D721Med (cell line): ENCODE data around the gene TMCC1.

ENCODE experiments used
- DNase-seq: peaks from one replicate; pipeline ENCODE4 v3.0.0; 2011; ENCODE audit warnings: low spot score; ENCODE audit not compliant: insufficient read length
- FAIRE-seq: peaks from 2 replicates; lab custom pipeline; 2011; peaks lifted over from hg19 to GRCh38; lab: Jason Lieb, UNC
- TF ChIP-seq, protein P1 (sequence below): IDR thresholded peaks from 2 replicates; pipeline ENCODE4 v1.5.1; 2012; ENCODE audit warnings: mild to moderate bottlenecking, control low read depth; ENCODE audit not compliant: insufficient read depth; ENCODE audit errors: missing control alignments

Gene TMCC1

DNA sequence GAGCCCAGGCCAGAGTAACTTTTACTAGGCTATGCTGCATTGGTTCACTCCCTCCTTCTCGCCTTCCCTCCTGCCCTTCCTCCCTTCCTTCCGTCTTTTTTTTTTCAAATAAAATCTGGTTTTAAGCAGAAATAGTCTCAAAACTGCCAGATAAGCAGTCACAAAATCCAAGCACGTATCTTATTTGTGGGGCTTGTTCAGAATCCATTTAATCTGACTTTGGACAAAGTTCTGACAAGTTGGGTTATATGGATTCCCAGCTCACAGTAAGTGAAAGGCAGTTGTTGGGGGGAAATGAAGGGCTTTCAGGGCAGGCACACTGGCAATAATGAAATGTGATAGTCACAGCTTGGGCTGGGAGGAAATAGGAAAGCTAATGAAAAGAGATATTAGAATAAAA lies 255.0 kb downstream of the TMCC1 start:
- FAIRE-seq, result no peak
- no peak for DNase-seq
- TF ChIP-seq, protein P1, sequence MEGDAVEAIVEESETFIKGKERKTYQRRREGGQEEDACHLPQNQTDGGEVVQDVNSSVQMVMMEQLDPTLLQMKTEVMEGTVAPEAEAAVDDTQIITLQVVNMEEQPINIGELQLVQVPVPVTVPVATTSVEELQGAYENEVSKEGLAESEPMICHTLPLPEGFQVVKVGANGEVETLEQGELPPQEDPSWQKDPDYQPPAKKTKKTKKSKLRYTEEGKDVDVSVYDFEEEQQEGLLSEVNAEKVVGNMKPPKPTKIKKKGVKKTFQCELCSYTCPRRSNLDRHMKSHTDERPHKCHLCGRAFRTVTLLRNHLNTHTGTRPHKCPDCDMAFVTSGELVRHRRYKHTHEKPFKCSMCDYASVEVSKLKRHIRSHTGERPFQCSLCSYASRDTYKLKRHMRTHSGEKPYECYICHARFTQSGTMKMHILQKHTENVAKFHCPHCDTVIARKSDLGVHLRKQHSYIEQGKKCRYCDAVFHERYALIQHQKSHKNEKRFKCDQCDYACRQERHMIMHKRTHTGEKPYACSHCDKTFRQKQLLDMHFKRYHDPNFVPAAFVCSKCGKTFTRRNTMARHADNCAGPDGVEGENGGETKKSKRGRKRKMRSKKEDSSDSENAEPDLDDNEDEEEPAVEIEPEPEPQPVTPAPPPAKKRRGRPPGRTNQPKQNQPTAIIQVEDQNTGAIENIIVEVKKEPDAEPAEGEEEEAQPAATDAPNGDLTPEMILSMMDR, result no peak

DNA sequence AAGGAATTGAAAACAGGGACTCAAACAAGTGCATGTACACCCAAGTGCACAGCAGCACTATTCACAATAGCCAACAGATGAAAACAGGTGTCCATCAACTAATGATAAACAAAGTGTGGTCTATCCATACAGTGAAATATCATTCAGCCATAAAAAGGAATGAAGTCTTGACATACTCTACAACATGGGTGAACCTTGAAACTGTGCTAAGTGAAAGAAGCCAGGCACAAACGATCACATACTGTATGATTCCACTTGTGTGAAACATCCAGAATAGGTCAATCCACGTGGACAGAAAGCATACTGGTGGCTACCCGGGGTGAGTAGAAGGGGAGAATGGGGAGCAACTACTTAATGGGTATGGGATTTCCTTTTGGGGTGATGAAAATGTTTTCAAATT lies 257.4 kb downstream of the TMCC1 start:
- TF ChIP-seq, protein P1, result no peak
- no peak for DNase-seq
- no peak for FAIRE-seq

DNA sequence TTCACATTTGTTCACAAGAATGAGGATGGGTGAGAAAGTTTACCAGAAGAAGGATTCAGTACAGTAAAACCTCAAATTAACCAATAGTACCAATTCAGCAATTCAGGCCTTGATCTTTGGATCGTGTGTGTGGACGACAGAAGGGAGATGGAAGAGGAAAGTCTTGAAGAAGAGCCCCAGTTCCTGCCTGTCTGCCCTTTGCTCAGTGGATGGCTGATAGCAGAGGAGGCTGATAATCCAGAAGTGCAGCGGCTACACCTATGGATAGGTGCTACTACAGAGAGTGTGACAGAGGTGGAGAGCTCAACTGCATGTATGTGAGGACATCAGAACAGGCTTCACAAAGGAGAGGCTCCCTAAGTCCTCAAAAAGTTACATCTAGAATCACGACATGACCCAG lies 257.9 kb downstream of the TMCC1 start:
- TF ChIP-seq, protein P1, result no peak
- DNase-seq (no peak), FAIRE-seq (no peak)

DNA sequence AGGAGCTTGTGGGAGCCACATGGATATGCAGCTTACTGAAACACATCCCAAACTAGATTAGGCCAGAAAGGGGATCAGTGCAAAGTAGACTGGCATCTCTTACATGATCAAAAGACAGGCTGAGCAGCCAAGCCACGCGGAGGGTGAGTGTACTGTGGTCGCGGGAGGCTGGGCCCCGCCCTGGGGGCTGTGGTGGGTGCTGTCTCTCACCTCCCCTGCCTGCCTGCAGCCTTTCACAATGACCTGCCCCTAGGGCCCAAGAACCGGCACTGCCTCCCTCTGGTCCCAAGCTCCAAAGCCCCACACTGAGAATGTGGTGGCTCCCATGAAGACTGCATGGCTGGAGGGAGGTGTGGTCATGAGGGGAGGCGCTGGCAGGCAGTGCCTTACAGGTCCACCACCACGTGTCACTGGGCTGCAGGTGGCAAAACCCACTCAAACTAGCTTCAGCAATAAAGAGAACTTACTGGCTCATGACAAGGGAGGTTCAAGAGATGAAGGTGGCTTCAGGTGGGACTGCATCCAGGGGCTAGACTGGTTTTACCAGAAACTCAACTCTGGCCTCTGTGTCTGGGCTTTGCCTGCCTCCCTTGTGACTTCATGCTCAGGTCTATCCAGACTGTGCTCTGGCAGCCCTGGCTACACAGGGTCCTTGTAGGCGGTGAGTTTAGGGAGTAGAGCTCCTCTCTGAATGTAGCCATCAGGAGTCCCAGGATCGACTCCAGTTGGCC lies 259.6 kb downstream of the TMCC1 start:
- DNase-seq (peak; percentile 73), FAIRE-seq (no peak)
- TF ChIP-seq, protein P1, result no peak

DNA sequence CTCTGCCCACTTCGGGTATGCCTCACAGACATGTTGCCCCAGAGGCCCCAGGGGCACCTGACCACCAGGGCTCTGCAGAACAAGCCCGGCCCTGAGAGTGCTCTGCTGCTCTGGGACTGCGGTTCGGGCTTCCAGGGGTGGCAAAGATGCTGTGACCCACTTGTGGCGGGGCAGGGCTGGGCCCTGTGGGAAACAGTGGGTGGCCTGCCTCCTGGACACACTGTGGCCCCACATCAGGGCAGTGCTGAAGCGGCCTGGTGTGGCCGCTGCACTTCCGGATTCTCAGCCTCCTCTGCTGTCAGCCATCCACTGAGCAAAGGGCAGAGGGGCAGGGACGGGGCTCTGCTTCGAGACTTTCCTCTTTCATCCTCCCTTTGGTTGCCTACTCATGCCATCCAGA lies 260.5 kb downstream of the TMCC1 start:
- TF ChIP-seq, protein P1, result no peak
- FAIRE-seq (no peak), DNase-seq (no peak)

DNA sequence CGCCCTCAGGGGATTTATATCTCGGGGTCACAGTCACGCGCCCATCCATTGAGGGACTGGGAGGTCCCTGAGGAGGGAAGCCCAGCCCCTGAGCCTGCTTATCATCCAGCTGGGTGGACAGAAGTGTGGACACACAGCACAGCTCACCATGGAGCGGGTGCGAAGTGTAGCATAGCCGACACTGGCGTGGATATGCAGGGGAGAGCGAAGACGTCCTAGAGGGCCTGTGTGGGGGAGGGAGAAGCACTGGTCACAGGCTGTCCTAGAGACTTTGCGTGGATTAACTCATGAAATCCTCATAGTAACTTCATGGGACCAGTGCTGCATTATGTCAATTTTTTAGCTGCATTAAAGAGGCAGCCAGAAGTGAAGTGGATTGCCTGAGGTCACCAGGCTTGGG lies 261.0 kb downstream of the TMCC1 start:
- TF ChIP-seq, protein P1, result no peak
- DNase-seq (no peak), FAIRE-seq (no peak)

DNA sequence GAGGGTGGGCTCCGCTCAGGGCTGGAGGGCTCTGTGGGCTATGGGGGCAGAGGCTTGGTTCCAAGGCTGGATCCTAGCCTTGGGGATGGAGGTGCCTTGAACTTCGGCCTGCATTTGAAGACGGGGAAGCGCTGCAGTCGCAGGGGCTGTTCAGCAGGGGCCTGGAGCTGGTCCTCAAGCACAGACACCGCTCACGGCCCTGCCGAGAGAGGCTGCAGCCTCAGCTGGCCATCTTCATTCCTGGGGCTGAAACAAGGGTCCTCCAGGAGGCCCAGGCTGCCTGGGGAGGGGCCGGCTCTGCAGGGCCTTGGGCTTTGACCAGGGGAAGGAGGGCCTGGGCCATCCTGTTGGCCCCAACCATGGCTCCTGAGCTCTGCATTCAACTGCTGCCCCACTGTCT lies 261.5 kb downstream of the TMCC1 start:
- TF ChIP-seq, protein P1, result no peak
- no peak for DNase-seq
- no peak for FAIRE-seq
